H9 (cell line): ENCODE results near the gene LARGE1. TPM values are rescaled to one million over a fixed set of nuclear protein-coding genes. Genes with fewer than 3 reads are reported as not detected.

Source experiments
- DNase-seq: peaks from one replicate; pipeline ENCODE4 v3.0.0-alpha.2; 2017
- H2AFZ ChIP-seq: one replicate; pipeline ENCODE4 v1.6.1; 2013; ENCODE audit warnings: mild to moderate bottlenecking, low read length, control low read depth, moderate library complexity
- H2AK5ac ChIP-seq: 2 replicates; pipeline ENCODE4 v1.6.1; 2013; ENCODE audit warnings: low read length, control low read depth, mixed read lengths; ENCODE audit not compliant: insufficient read length
- H2BK120ac ChIP-seq: one replicate; pipeline ENCODE4 v1.6.1; 2013; ENCODE audit warnings: low read depth, mild to moderate bottlenecking, low read length, control low read depth, inconsistent platforms; ENCODE audit not compliant: poor library complexity, severe bottlenecking
- H2BK12ac ChIP-seq: 2 replicates; pipeline ENCODE4 v1.6.1; 2013; ENCODE audit warnings: low read length, control low read depth, mixed read lengths, low read depth; ENCODE audit not compliant: insufficient read length
- H2BK15ac ChIP-seq: 2 replicates; pipeline ENCODE4 v1.6.1; 2013; ENCODE audit warnings: low read depth, low read length, control low read depth
- H2BK20ac ChIP-seq: one replicate; pipeline ENCODE4 v1.6.1; 2013; ENCODE audit warnings: low read depth, mild to moderate bottlenecking, low read length, control low read depth, inconsistent platforms; ENCODE audit not compliant: poor library complexity, severe bottlenecking
- H2BK5ac ChIP-seq: 2 replicates; pipeline ENCODE4 v1.6.1; 2013; ENCODE audit warnings: low read length, control low read depth, mixed read lengths; ENCODE audit not compliant: insufficient read length
- H3K14ac ChIP-seq: 2 replicates; pipeline ENCODE4 v1.6.1; 2013; ENCODE audit warnings: low read length, control low read depth; ENCODE audit not compliant: insufficient read depth
- H3K18ac ChIP-seq: 2 replicates; pipeline ENCODE4 v1.6.1; 2013; ENCODE audit warnings: low read depth, mild to moderate bottlenecking, mixed read lengths, low read length, control low read depth; ENCODE audit not compliant: insufficient read length
- H3K23ac ChIP-seq: 2 replicates; pipeline ENCODE4 v1.6.1; 2013; ENCODE audit warnings: low read length, control low read depth, mixed read lengths, low read depth; ENCODE audit not compliant: insufficient read length
- H3K23me2 ChIP-seq: 2 replicates; pipeline ENCODE4 v1.6.1; 2013; ENCODE audit warnings: low read depth, mild to moderate bottlenecking, mixed read lengths, low read length, control low read depth; ENCODE audit not compliant: insufficient read length, poor library complexity, severe bottlenecking
- H3K27ac ChIP-seq: 2 replicates; pipeline ENCODE4 v1.5.1; 2013; ENCODE audit warnings: low read length, control low read depth, mixed read lengths, low read depth; ENCODE audit not compliant: insufficient read length
- H3K27me3 ChIP-seq: 2 replicates; pipeline ENCODE4 v1.6.1; 2013; ENCODE audit warnings: low read length, control low read depth, inconsistent platforms; ENCODE audit not compliant: insufficient read depth
- H3K4ac ChIP-seq: 2 replicates; pipeline ENCODE4 v1.6.1; 2013; ENCODE audit warnings: low read depth, mild to moderate bottlenecking, control low read depth, inconsistent platforms, low read length, moderate library complexity
- H3K4me1 ChIP-seq: 2 replicates; pipeline ENCODE4 v1.6.1; 2013; ENCODE audit warnings: low read length, control low read depth, inconsistent platforms; ENCODE audit not compliant: insufficient read depth
- H3K4me2 ChIP-seq: 2 replicates; pipeline ENCODE4 v1.6.1; 2013; ENCODE audit warnings: low read length, control low read depth, mixed read lengths; ENCODE audit not compliant: insufficient read length, insufficient read depth
- H3K56ac ChIP-seq: 2 replicates; pipeline ENCODE4 v1.6.1; 2013; ENCODE audit warnings: low read depth, mild to moderate bottlenecking, mixed read lengths, low read length, control low read depth; ENCODE audit not compliant: insufficient read length
- H3K79me1 ChIP-seq: 2 replicates; pipeline ENCODE4 v1.6.1; 2013; ENCODE audit warnings: low read depth, mild to moderate bottlenecking, moderate library complexity, low read length, control low read depth, inconsistent platforms; ENCODE audit not compliant: insufficient read depth, poor library complexity, severe bottlenecking
- H3K79me2 ChIP-seq: 2 replicates; pipeline ENCODE4 v1.6.1; 2013; ENCODE audit warnings: low read length, control low read depth, inconsistent platforms; ENCODE audit not compliant: insufficient read depth
- H3K9ac ChIP-seq: 2 replicates; pipeline ENCODE4 v1.6.1; 2013; ENCODE audit warnings: low read length, control low read depth, mixed read lengths; ENCODE audit not compliant: insufficient read length; ENCODE audit errors: extremely low read depth
- H3K9me3 ChIP-seq: one replicate; pipeline ENCODE4 v1.6.1; 2013; ENCODE audit warnings: low read depth, low read length, inconsistent platforms; ENCODE audit not compliant: control insufficient read depth
- H3T11ph ChIP-seq: one replicate; pipeline ENCODE4 v1.6.1; 2013; ENCODE audit warnings: mild to moderate bottlenecking, low read length, control low read depth, inconsistent platforms
- H4K20me1 ChIP-seq: one replicate; pipeline ENCODE4 v1.6.1; 2013; ENCODE audit not compliant: control insufficient read depth, insufficient read length, insufficient read depth
- H4K5ac ChIP-seq: 2 replicates; pipeline ENCODE4 v1.6.1; 2013; ENCODE audit warnings: low read depth, mild to moderate bottlenecking, mixed read lengths, low read length, control low read depth; ENCODE audit not compliant: insufficient read length
- H4K8ac ChIP-seq: replicated peaks from 2 replicates; pipeline ENCODE4 v1.6.1; 2013; ENCODE audit warnings: low read length, control low read depth, mixed read lengths, low read depth; ENCODE audit not compliant: insufficient read length
- H4K91ac ChIP-seq: 2 replicates; pipeline ENCODE4 v1.6.1; 2013; ENCODE audit warnings: low read depth, mild to moderate bottlenecking, moderate library complexity, mixed read lengths, low read length, control low read depth; ENCODE audit not compliant: insufficient read length
- H3K27ac Mint-ChIP-seq, 3 experiments: 2 replicates in 2 of 3; 3 replicates in 1 of 3; pipeline ENCODE4 v1.8.0; 2020 to 2021; ENCODE audit warnings: mixed read lengths in 3 of 3, mild to moderate bottlenecking in 1 of 3, moderate library complexity in 1 of 3
- H3K27me3 Mint-ChIP-seq: 2 replicates; pipeline ENCODE4 v1.8.0; 2021; ENCODE audit warnings: low read depth, mild to moderate bottlenecking, moderate library complexity, mixed read lengths
- H3K36me3 Mint-ChIP-seq, 3 experiments: 2 replicates in 2 of 3; 3 replicates in 1 of 3; pipeline ENCODE4 v1.8.0; 2020 to 2021; ENCODE audit warnings: low read depth in 3 of 3, mixed read lengths in 3 of 3; ENCODE audit not compliant: insufficient read depth in 1 of 3
- H3K4me1 Mint-ChIP-seq, 2 experiments: 2 replicates each; pipeline ENCODE4 v1.8.0; 2020; ENCODE audit warnings: mixed read lengths in 2 of 2
- H3K4me3 Mint-ChIP-seq, 2 experiments: 2 replicates in 1 of 2; 3 replicates in 1 of 2; pipeline ENCODE4 v1.8.0; 2020 to 2021; ENCODE audit warnings: mild to moderate bottlenecking in 2 of 2, mixed read lengths in 2 of 2, moderate library complexity in 1 of 2
- H3K9me3 Mint-ChIP-seq, 2 experiments: 2 replicates in 1 of 2; 3 replicates in 1 of 2; pipeline ENCODE4 v1.8.0; 2020; ENCODE audit warnings: mild to moderate bottlenecking in 2 of 2, mixed read lengths in 2 of 2, moderate library complexity in 1 of 2
- WGBS: extraction: QIAGEN DNeasy Blood & Tissue Kit; methylation state at CpG from one replicate; pipeline ENCODE4 v1.1.7; 2013; ENCODE audit warnings: missing lambda C conversion rate, low lambda C conversion rate, mixed read lengths; ENCODE audit not compliant: insufficient read length; ENCODE audit errors: extremely low coverage; 5-methylcytosine and 5-hydroxymethylcytosine counted together
- total RNA-seq: library from RNA; stranded (reverse); gene quantifications from 2 replicates; pipeline ENCODE4 v1.2.1, GENCODE V29; 2021
- TF ChIP-seq, protein P1 (sequence below): fragments of 200-600 bp; sonication (generic); conservative IDR thresholded peaks from 3 replicates; pipeline ENCODE4 v1.8.0; 2021; ENCODE audit warnings: antibody characterized with exemption, mild to moderate bottlenecking

The LARGE1 gene
- total RNA-seq, 1 experiment from 2014 or later: 43.5 TPM

DNA sequence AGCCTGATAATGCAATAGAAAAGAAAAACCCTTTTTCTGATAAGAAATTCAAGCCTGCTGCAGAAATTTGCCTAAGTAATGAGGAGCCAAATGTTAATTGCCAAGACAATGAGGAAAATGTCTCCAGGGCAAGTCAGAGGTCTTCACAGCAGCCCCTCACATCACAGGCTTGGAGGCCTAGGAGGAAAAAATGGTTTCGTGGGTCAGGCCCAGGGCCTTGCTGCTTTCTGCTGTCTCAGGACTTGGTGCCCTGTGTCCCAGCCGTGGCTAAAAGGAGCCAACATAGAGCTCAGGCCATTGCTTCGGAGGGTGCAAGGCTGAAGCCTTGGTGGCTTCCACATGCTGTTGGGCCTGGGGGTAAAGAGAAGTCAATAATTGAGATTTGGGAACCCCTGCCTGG is 131.3 kb downstream of the LARGE1 start:
- Histone ChIP-seq H3K9ac (no peak overlapping the region), H3K56ac (no peak overlapping the region), H3K27ac (no peak overlapping the region), H2BK5ac (no peak overlapping the region), H3K4me2 (no peak overlapping the region), H2BK15ac (no peak overlapping the region), H4K91ac (no peak overlapping the region), H3K23ac (no peak overlapping the region), H3K79me1 (peaks cover 9% of the 10 kb centered on the region), H3K4ac (no peak overlapping the region), H4K8ac (no peak overlapping the region), H4K20me1 (no peaks in the 10 kb centered on the region), H3K79me2 (peaks cover 17% of the 10 kb centered on the region; the same call in 1 of the 2 replicates), H3K23me2 (no peaks in the 10 kb centered on the region), H4K5ac (no peak overlapping the region), H2AFZ (no peak overlapping the region), H3K27me3 (no peaks in the 10 kb centered on the region), H3K4me1 (no peaks in the 10 kb centered on the region), H3K9me3 (peaks cover 14% of the 10 kb centered on the region), H2AK5ac (no peak overlapping the region), H3K18ac (no peak overlapping the region), H3K14ac (no peak overlapping the region), H3T11ph (no peak overlapping the region), H2BK120ac (no peak overlapping the region), H2BK20ac (no peak overlapping the region), H2BK12ac (no peak overlapping the region)
- DNase-seq: no peak
- peaks cover 35 to 49% of the 10 kb centered on the region in 2 experiments for H3K9me3 Mint-ChIP-seq
- H3K27ac Mint-ChIP-seq: no peak overlapping the region
- H3K4me1 Mint-ChIP-seq: peaks cover 17 to 21% of the 10 kb centered on the region in 2 experiments
- peaks cover 31 to 53% (median 44%) of the 10 kb centered on the region in 3 experiments for H3K36me3 Mint-ChIP-seq
- no CpG with 5 or more reads among the region's 3 CpGs for WGBS
- no peak overlapping the region for H3K4me3 Mint-ChIP-seq
- peaks cover 2% of the 10 kb centered on the region for H3K27me3 Mint-ChIP-seq
- TF ChIP-seq, protein P1, sequence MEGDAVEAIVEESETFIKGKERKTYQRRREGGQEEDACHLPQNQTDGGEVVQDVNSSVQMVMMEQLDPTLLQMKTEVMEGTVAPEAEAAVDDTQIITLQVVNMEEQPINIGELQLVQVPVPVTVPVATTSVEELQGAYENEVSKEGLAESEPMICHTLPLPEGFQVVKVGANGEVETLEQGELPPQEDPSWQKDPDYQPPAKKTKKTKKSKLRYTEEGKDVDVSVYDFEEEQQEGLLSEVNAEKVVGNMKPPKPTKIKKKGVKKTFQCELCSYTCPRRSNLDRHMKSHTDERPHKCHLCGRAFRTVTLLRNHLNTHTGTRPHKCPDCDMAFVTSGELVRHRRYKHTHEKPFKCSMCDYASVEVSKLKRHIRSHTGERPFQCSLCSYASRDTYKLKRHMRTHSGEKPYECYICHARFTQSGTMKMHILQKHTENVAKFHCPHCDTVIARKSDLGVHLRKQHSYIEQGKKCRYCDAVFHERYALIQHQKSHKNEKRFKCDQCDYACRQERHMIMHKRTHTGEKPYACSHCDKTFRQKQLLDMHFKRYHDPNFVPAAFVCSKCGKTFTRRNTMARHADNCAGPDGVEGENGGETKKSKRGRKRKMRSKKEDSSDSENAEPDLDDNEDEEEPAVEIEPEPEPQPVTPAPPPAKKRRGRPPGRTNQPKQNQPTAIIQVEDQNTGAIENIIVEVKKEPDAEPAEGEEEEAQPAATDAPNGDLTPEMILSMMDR: no peak
